BE2C (cell line): ENCODE data around the gene B3GNT9.

Experiments
- DNase-seq: peaks from one replicate; pipeline ENCODE4 v3.0.0-alpha.2; 2020
- H3K27me3 ChIP-seq: fragments of 250-450 bp; sonication (Bioruptor Pico); 2 replicates; pipeline ENCODE4 v1.5.1; 2020; ENCODE audit warnings: mild to moderate bottlenecking
- H3K36me3 ChIP-seq: fragments of 250-450 bp; sonication (Bioruptor Pico); 2 replicates; pipeline ENCODE4 v1.5.1; 2020; ENCODE audit warnings: mild to moderate bottlenecking
- H3K4me1 ChIP-seq: fragments of 250-450 bp; sonication (Bioruptor Pico); 2 replicates; pipeline ENCODE4 v1.5.1; 2020
- H3K4me3 ChIP-seq: 2 replicates; pipeline ENCODE4 v1.5.1; 2011; ENCODE audit warnings: low read depth, low read length
- H3K9me3 ChIP-seq: fragments of 250-450 bp; sonication (Bioruptor Pico); 2 replicates; pipeline ENCODE4 v1.5.1; 2020
- CTCF ChIP-seq: IDR thresholded peaks from 2 replicates; pipeline ENCODE4 v1.5.1; 2012; ENCODE audit warnings: mild to moderate bottlenecking, low read depth, low read length

B3GNT9 gene

GRCh38 chr16:67196881-67197280 lies 46.1 kb upstream of the B3GNT9 start:
- no peaks in the 10 kb centered on the region for H3K4me1 ChIP-seq
- TF ChIP-seq CTCF: no peak
- H3K27me3 ChIP-seq: no peaks in the 10 kb centered on the region
- no peaks in the 10 kb centered on the region for H3K9me3 ChIP-seq
- peaks cover 58% of the 10 kb centered on the region for H3K36me3 ChIP-seq
- no peak for DNase-seq
- H3K4me3 ChIP-seq: no peak overlapping the region

- no peak for DNase-seq
- TF ChIP-seq CTCF: no peak
- H3K36me3 ChIP-seq: peaks cover 53% of the 10 kb centered on the region
- no peaks in the 10 kb centered on the region for H3K27me3 ChIP-seq
- no peak overlapping the region for H3K4me3 ChIP-seq
- no peaks in the 10 kb centered on the region for H3K9me3 ChIP-seq
- no peaks in the 10 kb centered on the region for H3K4me1 ChIP-seq
Measured at GRCh38 chr16:67195676-67196075, 44.9 kb upstream of the B3GNT9 start.

- no peaks in the 10 kb centered on the region for H3K9me3 ChIP-seq
- H3K36me3 ChIP-seq: peaks cover 50% of the 10 kb centered on the region
Measured at GRCh38 chr16:67194260-67194659, 43.5 kb upstream of the B3GNT9 start.

GRCh38 chr16:67193536-67193935 lies 42.7 kb upstream of the B3GNT9 start:
- no peaks in the 10 kb centered on the region for H3K27me3 ChIP-seq
- DNase-seq: no peak
- no peak for TF ChIP-seq CTCF
- H3K9me3 ChIP-seq: no peaks in the 10 kb centered on the region
- peak overlapping the region; percentile 100; the same call in 1 of the 2 replicates for H3K4me3 ChIP-seq
- peaks cover 47% of the 10 kb centered on the region for H3K36me3 ChIP-seq
- no peaks in the 10 kb centered on the region for H3K4me1 ChIP-seq

More at GRCh38 chr16:67194260-67194659, 43.5 kb upstream of the B3GNT9 start:
- Histone ChIP-seq H3K4me3 (no peak overlapping the region), H3K4me1 (no peaks in the 10 kb centered on the region), H3K27me3 (no peaks in the 10 kb centered on the region)
- no peak for DNase-seq
- no peak for TF ChIP-seq CTCF

- H3K27me3 ChIP-seq: no peaks in the 10 kb centered on the region
- peaks cover 41% of the 10 kb centered on the region for H3K36me3 ChIP-seq
- no peaks in the 10 kb centered on the region for H3K9me3 ChIP-seq
- H3K4me3 ChIP-seq: peak overlapping the region; percentile 100
- H3K4me1 ChIP-seq: no peaks in the 10 kb centered on the region
- TF ChIP-seq CTCF: no peak
- DNase-seq: no peak
Measured at GRCh38 chr16:67192781-67193361, 42.1 kb upstream of the B3GNT9 start.

- Histone ChIP-seq H3K4me3 (peak within 1 kb of the TSS; percentile 100), H3K27me3 (no peaks in the 10 kb centered on the region), H3K36me3 (peaks cover 33% of the 10 kb centered on the region), H3K4me1 (no peaks in the 10 kb centered on the region), H3K9me3 (no peaks in the 10 kb centered on the region)
- peak; percentile 93 for DNase-seq
- TF ChIP-seq CTCF: no peak
Measured at GRCh38 chr16:67191995-67192681, 41.3 kb upstream of the B3GNT9 start, which contains the start of gene E2F4. E2F4 (plus strand) TSS chr16:67192155; CDS start chr16:67192228, 73 bp downstream.
